ENCODE results near the gene DENND1B. TPM values are rescaled to one million over a fixed set of nuclear protein-coding genes. Genes with fewer than 3 reads are reported as not detected.

Gene DENND1B
- total RNA-seq, 1 experiment from 2014 or later = 1.9 TPM

DNA sequence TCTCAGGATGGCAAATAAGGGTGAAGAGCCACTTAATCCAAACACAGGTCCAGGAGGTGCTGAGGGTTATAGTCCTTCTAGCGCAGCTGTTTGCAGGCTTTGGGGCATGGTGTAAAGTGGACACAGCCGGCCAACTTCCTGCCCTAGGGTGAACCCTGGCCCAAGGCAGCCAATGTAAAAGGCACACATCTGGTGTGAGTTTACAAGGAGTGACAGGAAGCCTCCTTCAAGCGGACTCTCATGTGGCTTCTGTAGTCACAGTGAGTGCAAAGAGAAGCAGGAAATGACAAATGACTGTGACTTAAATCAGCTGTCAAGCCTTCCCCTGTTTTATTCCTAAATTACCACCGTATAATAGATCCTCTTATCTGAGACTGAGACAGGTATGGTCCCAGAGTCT lies 294.2 kb downstream of the DENND1B start:
- CTCF ChIA-PET = no interaction called here
- POLR2A ChIA-PET (ENCODE audit: low non-redundant PET) = no interaction called here
- Histone ChIP-seq H3K9me3 (ENCODE audit: low read depth, low read length, poor library complexity, severe bottlenecking) (no peaks in the 10 kb centered on the region), H3K27ac (ENCODE audit: low read depth, low read length, poor library complexity, severe bottlenecking) (no peak overlapping the region), H3K4me1 (ENCODE audit: insufficient read depth, low read length, poor library complexity, severe bottlenecking) (no peaks in the 10 kb centered on the region), H3K36me3 (ENCODE audit: insufficient read depth, low read length, poor library complexity, severe bottlenecking) (no peaks in the 10 kb centered on the region), H3K4me3 (ENCODE audit: low read depth, low read length, poor library complexity, severe bottlenecking) (no peak overlapping the region), H3K27me3 (replicated peaks; ENCODE audit: insufficient read depth, low read depth, low read length, poor library complexity) (no peaks in the 10 kb centered on the region)
- TF ChIP-seq, protein P1, sequence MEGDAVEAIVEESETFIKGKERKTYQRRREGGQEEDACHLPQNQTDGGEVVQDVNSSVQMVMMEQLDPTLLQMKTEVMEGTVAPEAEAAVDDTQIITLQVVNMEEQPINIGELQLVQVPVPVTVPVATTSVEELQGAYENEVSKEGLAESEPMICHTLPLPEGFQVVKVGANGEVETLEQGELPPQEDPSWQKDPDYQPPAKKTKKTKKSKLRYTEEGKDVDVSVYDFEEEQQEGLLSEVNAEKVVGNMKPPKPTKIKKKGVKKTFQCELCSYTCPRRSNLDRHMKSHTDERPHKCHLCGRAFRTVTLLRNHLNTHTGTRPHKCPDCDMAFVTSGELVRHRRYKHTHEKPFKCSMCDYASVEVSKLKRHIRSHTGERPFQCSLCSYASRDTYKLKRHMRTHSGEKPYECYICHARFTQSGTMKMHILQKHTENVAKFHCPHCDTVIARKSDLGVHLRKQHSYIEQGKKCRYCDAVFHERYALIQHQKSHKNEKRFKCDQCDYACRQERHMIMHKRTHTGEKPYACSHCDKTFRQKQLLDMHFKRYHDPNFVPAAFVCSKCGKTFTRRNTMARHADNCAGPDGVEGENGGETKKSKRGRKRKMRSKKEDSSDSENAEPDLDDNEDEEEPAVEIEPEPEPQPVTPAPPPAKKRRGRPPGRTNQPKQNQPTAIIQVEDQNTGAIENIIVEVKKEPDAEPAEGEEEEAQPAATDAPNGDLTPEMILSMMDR (conservative IDR thresholded peaks at IDR 0.05; ENCODE audit: low read depth, low read length) = no peak
- no peak for TF ChIP-seq EZH2 (IDR thresholded peaks at IDR 0.05; ENCODE audit: borderline replicate concordance, low read depth, low read length, poor library complexity, severe bottlenecking)
- intact Hi-C loops (cut with micrococcal nuclease; ENCODE audit: unreplicated experiment) = no loop called here
- BruUV-seq (replicated peaks) = no TSS peak
- peak; percentile 35 for DNase-seq (ENCODE audit: low spot score)

DNA sequence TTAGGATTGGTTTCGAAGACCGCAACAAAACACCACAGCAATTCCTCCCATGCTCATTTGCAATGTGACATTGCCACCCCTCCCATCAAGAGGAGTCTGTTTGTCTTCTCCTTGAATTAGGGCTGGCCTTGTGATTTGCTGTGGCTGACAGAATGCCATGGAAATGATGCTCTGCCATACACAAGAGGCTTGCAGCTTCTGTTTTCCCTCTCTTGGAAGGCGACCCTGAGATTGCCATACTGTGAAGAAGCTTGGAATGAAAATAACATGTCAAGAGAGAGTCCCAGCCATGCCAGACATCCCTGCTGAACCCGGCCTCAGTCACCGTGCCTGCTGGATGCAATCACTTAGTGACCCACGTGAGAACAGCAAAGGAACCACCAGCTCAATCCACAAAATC lies 294.8 kb downstream of the DENND1B start:
- ChIA-PET POLR2A (ENCODE audit: low non-redundant PET) (no interaction called here), CTCF (no interaction called here)
- no peaks in the 10 kb centered on the region for H3K27me3 ChIP-seq (replicated peaks; ENCODE audit: insufficient read depth, low read depth, low read length, poor library complexity)
- TF ChIP-seq, protein P1 (conservative IDR thresholded peaks at IDR 0.05; ENCODE audit: low read depth, low read length) = no peak
- TF ChIP-seq EZH2 (IDR thresholded peaks at IDR 0.05; ENCODE audit: borderline replicate concordance, low read depth, low read length, poor library complexity, severe bottlenecking) = no peak
- H3K9me3 ChIP-seq (ENCODE audit: low read depth, low read length, poor library complexity, severe bottlenecking) = no peaks in the 10 kb centered on the region
- no peaks in the 10 kb centered on the region for H3K36me3 ChIP-seq (ENCODE audit: insufficient read depth, low read length, poor library complexity, severe bottlenecking)
- no peak overlapping the region for H3K27ac ChIP-seq (ENCODE audit: low read depth, low read length, poor library complexity, severe bottlenecking)
- intact Hi-C loops (cut with micrococcal nuclease; ENCODE audit: unreplicated experiment) = no loop called here
- H3K4me3 ChIP-seq (ENCODE audit: low read depth, low read length, poor library complexity, severe bottlenecking) = no peak overlapping the region
- BruUV-seq (replicated peaks) = no TSS peak
- no peaks in the 10 kb centered on the region for H3K4me1 ChIP-seq (ENCODE audit: insufficient read depth, low read length, poor library complexity, severe bottlenecking)
- no peak for DNase-seq (ENCODE audit: low spot score)

DNA sequence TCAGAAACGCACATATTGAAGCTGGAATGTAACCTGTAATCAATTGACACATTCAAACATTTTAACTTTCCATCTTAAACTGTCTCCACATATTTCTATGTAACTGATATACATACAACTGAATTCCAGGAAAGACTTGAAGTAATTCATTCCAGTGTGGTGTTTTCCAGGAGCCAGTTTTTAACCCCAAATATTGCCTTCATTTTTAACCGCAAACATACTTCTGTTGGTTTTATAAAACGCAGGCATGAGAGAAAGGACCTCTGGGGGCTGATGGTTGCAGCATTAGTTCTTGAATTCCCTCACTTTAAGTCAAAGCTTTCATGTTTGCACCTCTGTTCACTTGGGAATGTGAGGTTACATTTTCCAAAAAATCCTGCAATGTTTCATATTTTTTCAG lies 303.1 kb downstream of the DENND1B start:
- no peak for DNase-seq (ENCODE audit: low spot score)

More for the DNA sequence above, 303.1 kb downstream of the DENND1B start:
- H3K4me1 ChIP-seq (ENCODE audit: insufficient read depth, low read length, poor library complexity, severe bottlenecking) = peaks cover 9% of the 10 kb centered on the region
- ChIA-PET POLR2A (ENCODE audit: low non-redundant PET) (no interaction called here), CTCF (no interaction called here)
- H3K27ac ChIP-seq (ENCODE audit: low read depth, low read length, poor library complexity, severe bottlenecking) = no peak overlapping the region
- BruUV-seq (replicated peaks) = no TSS peak
- H3K4me3 ChIP-seq (ENCODE audit: low read depth, low read length, poor library complexity, severe bottlenecking) = no peak overlapping the region
- H3K36me3 ChIP-seq (ENCODE audit: insufficient read depth, low read length, poor library complexity, severe bottlenecking) = no peaks in the 10 kb centered on the region
- intact Hi-C loops (cut with micrococcal nuclease; ENCODE audit: unreplicated experiment) = no loop called here
- H3K27me3 ChIP-seq (replicated peaks; ENCODE audit: insufficient read depth, low read depth, low read length, poor library complexity) = no peaks in the 10 kb centered on the region
- H3K9me3 ChIP-seq (ENCODE audit: low read depth, low read length, poor library complexity, severe bottlenecking) = no peaks in the 10 kb centered on the region
- TF ChIP-seq EZH2 (IDR thresholded peaks at IDR 0.05; ENCODE audit: borderline replicate concordance, low read depth, low read length, poor library complexity, severe bottlenecking) = no peak
- TF ChIP-seq, protein P1 (conservative IDR thresholded peaks at IDR 0.05; ENCODE audit: low read depth, low read length) = no peak
